Small intestine (tissue), 16 donors: ENCODE data around the gene VCL. TPM values are rescaled to one million over a fixed set of nuclear protein-coding genes. Genes with fewer than 3 reads are reported as not detected.
A peak's percentile ranks its signal among the peaks of the same experiment; 100 is the strongest.

Experiments
- DNase-seq, 2 donors: peaks; one replicate each; pipeline versions ENCODE4 v3.0.0 to v3.0.0-alpha.2; 2013
- FAIRE-seq: peaks from 2 replicates; lab custom pipeline; 2012; peaks lifted over from hg19 to GRCh38; lab: Jason Lieb, UNC
- H3K27ac ChIP-seq, 3 donors: one replicate each; pipeline ENCODE4 v1.5.1; 2013; ENCODE audit warnings: low read length in 2 of 3, mild to moderate bottlenecking in 2 of 3, control low read depth in 1 of 3, inconsistent platforms in 1 of 3, low read depth in 1 of 3, moderate library complexity in 1 of 3
- H3K27me3 ChIP-seq, 3 donors: one replicate each; pipeline ENCODE4 v1.6.1; 2013; ENCODE audit warnings: low read length in 3 of 3, inconsistent platforms in 1 of 3; ENCODE audit not compliant: control insufficient read depth in 3 of 3, insufficient read depth in 3 of 3
- H3K36me3 ChIP-seq, 3 donors: one replicate each; pipeline ENCODE4 v1.6.1; 2013; ENCODE audit warnings: low read length in 3 of 3, inconsistent platforms in 1 of 3, low read depth in 1 of 3, mild to moderate bottlenecking in 1 of 3, moderate library complexity in 1 of 3; ENCODE audit not compliant: control insufficient read depth in 3 of 3, insufficient read depth in 2 of 3
- H3K4me1 ChIP-seq, 3 donors: one replicate each; pipeline ENCODE4 v1.6.1; 2013; ENCODE audit warnings: low read length in 2 of 3, inconsistent platforms in 1 of 3, low read depth in 1 of 3, mild to moderate bottlenecking in 1 of 3, moderate library complexity in 1 of 3; ENCODE audit not compliant: control insufficient read depth in 3 of 3, insufficient read depth in 2 of 3
- H3K4me3 ChIP-seq, 3 donors: one replicate each; pipeline ENCODE4 v1.5.1; 2013; ENCODE audit warnings: low read length in 3 of 3, control low read depth in 1 of 3, inconsistent platforms in 1 of 3, low read depth in 1 of 3, mild to moderate bottlenecking in 1 of 3, moderate library complexity in 1 of 3
- H3K9me3 ChIP-seq, 2 donors: one replicate each; pipeline ENCODE4 v1.6.1; 2013; ENCODE audit warnings: low read depth in 1 of 2, low read length in 1 of 2; ENCODE audit not compliant: control insufficient read depth in 2 of 2, insufficient read depth in 1 of 2
- WGBS, 3 donors: extraction: QIAGEN DNeasy Blood & Tissue Kit; methylation state at CpG; one replicate each; pipeline ENCODE4 v1.1.7; 2013; 5-methylcytosine and 5-hydroxymethylcytosine counted together
- long read RNA-seq, 10 donors: transcript quantifications; one replicate each; lab custom pipeline, GENCODE V29; 2026
- polyA plus RNA-seq, 4 donors: library from polyadenylated mRNA; stranded (reverse) in 3 of 4; unstranded in 1 of 4; fragments of 200-250 nt in 3 of 4; fragments of 120-200 nt in 1 of 4; gene quantifications; one replicate each; pipeline versions ENCODE4 v1.2.1 to v1.2.3, GENCODE V29; 2013
- donor health status: healthy with polysubstance abuse.
- donor health status: control.
- donor health status: control.
- donor health status: Bipolar disorder and iron deficiency.
- donor health status: healthy.

VCL gene
- polyA plus RNA-seq = 10 to 100 TPM in 3 of 4 donors, 1 to 10 TPM in 1; 8.9 to 32.2 (median 20.9) TPM
- long read RNA-seq, donor 1, full-length matches to known transcripts = 6 of 25 reads
- long read RNA-seq, donor 1, partial matches to known transcripts = 0 of 25 reads
- long read RNA-seq, donor 1, other reads (novel, unspliced or antisense) = 19 of 25 reads
- long read RNA-seq, donor 2, full-length matches to known transcripts = 2 of 2 reads
- long read RNA-seq, donor 2, partial matches to known transcripts = 0 of 2 reads
- long read RNA-seq, donor 2, other reads (novel, unspliced or antisense) = 0 of 2 reads
- long read RNA-seq, donor 3, full-length matches to known transcripts = 4 of 76 reads
- long read RNA-seq, donor 3, partial matches to known transcripts = 72 of 76 reads
- long read RNA-seq, donor 3, other reads (novel, unspliced or antisense) = 0 of 76 reads
- long read RNA-seq, donor 4 = 0 reads
- long read RNA-seq, donor 5 = 0 reads
- long read RNA-seq, donor 6, full-length matches to known transcripts = 6 of 6 reads
- long read RNA-seq, donor 6, partial matches to known transcripts = 0 of 6 reads
- long read RNA-seq, donor 6, other reads (novel, unspliced or antisense) = 0 of 6 reads
- long read RNA-seq, donor 7 = 0 reads
- long read RNA-seq, donor 8, partial matches to known transcripts = 0 of 1 reads
- long read RNA-seq, donor 8, other reads (novel, unspliced or antisense) = 0 of 1 reads
- long read RNA-seq, donor 9, full-length matches to known transcripts = 1 of 1 reads
- long read RNA-seq, donor 9, partial matches to known transcripts = 0 of 1 reads
- long read RNA-seq, donor 9, other reads (novel, unspliced or antisense) = 0 of 1 reads
- long read RNA-seq, donor 10, full-length matches to known transcripts = 25 of 240 reads
- long read RNA-seq, donor 10, partial matches to known transcripts = 206 of 240 reads
- long read RNA-seq, donor 10, other reads (novel, unspliced or antisense) = 9 of 240 reads

DNA sequence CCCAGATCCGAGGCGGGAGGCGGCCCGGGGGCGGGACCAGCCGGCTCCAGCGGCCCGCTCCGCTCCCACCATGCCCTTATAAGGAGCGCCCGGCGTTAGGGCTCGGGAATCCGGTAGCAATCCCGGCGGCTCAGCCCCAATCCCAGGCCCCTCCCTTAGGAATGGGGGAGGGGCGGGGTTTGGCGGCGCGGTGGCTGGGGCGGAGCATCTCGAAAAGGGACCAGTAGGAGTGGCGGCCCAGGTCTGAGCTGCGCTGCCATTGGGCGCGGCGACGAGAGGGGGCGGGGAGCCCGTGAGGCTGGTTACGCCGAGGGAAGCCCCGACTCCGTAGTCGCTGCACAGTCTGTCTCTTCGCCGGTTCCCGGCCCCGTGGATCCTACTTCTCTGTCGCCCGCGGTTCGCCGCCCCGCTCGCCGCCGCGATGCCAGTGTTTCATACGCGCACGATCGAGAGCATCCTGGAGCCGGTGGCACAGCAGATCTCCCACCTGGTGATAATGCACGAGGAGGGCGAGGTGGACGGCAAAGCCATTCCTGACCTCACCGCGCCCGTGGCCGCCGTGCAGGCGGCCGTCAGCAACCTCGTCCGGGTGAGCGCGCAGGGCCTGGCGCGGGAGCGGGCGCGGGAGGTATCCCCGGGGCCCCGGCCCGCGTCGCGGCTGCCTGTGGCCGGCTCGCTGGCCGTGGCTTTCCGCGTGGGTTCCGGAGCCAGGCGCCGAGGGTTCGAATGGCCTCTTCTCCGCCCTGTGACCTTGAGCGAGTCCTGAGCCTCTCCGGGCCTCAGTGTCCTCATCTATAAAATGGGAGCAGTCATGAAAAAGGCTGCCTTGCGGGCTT, at the start of gene VCL:
Gene VCL (plus strand): TSS at position 330 of the 836 bp plus-strand sequence. CDS start 92 bp downstream, at position 422.
- WGBS, 3 donors = 0% methylated on average over 61 to 92 of the region's 92 CpGs
- DNase-seq (peak; percentile 98 to 99), FAIRE-seq (no peak)
- peaks cover 0 to 24% (median 6%) of the 10 kb centered on the region in 3 donors for H3K4me1 ChIP-seq
- peaks cover 0 to 4% (median 0%) of the 10 kb centered on the region in 3 donors for H3K36me3 ChIP-seq
- H3K27ac ChIP-seq = peak within 1 kb of the TSS; percentile 88 to 97 (median 94)
- H3K4me3 ChIP-seq = peak within 1 kb of the TSS; percentile 78 to 94 (median 84)
- no peaks in the 10 kb centered on the region for H3K27me3 ChIP-seq
- no peaks in the 10 kb centered on the region for H3K9me3 ChIP-seq

DNA sequence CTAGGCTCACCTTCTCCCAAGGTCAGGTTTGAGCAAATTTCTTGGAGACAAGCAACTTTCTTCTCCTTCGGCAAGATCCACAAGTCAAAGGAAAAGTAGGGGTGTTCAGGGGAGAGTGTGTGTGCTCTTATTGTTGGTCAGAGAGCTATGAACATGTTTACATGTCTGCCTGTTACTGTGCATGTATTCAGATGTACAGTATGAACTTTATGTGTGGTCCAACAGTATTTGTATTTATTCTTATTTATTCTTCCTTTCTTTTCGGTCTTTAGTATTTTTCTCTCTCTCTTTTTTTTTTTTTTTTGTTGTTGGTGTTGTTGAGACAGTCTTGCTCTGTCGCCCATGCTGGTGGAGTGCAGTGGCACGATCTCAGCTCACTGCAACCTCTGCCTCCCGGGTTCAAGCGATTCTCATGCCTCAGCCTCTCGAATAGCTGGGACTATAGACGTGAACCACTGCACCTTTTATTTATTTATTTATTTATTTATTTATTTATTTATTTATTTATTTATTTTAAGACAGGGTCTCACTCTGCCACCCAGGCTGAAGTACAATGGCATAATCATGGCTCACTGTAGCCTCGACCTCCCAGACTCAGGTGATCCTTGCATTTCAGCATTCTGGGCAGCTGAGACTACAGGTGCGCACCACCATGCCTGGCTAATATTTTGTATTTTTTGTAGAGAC, 48.8 kb upstream of the VCL start:
- Histone ChIP-seq H3K4me3 (no peak overlapping the region), H3K9me3 (peaks cover 0 to 6% of the 10 kb centered on the region in 2 donors), H3K27me3 (no peaks in the 10 kb centered on the region), H3K27ac (no peak overlapping the region), H3K4me1 (no peaks in the 10 kb centered on the region), H3K36me3 (no peaks in the 10 kb centered on the region)
- DNase-seq (no peak), FAIRE-seq (no peak)
- WGBS, 3 donors = 85 to 90% (median 90%) methylated on average over 10 of the region's 10 CpGs

DNA sequence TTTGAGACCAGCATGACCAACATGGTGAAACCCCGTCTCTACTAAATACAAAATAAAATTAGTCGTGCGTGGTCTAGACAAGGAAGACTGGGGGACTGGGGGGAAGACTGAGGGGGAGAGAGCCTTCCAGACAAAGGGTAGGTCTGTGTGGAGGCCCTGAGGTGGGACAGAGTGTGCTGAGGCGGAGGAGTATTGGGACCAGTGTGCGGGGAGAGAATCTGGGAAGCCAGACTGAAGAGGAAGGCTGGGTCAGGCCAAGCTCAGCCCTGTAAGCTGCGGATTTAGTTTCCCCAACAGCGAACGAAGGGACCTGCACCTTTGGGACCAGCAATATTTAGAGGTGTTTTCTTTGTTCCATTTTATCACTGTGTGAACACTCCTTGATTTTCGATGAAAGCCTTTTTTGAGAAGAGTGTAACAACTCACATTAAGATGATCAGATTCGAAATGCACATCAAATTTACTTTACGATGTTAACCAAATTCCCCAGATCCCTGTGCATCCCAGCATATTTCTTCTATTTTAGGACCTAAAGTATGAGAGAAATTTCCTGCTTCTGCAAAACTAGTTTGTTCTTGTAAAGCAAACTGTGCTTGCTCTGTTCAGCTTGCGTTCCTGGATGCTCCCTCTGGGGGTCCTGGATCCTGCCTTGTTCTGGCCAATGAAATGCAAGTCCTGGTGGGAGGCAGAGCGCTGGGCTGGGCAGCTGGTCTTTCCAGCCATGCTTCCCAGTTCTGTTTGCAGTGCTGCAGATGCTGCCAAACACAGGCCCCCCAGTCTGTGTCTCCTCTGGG, 47.6 kb upstream of the VCL start:
- WGBS, 3 donors = 80 to 93% (median 90%) methylated on average over 13 of the region's 13 CpGs

DNA sequence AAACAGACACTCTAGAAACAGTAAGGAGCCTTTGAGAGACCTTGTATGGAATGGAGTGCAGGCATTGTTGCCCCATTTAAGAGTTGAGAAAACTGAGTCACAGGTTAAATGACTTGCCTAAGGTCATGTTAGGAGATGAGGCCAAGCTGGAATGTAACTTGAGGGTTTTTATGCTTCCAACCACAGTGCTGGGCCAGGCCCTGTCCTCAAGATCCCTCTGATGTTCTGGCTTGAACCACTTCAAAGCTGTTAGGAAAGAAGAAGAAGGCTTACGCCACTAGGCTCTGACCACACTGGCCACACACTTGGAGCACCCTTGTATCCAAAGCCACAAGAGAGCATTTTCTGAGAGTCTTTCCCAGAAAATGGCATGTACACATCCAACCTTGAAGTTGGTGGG, 44.3 kb upstream of the VCL start:
- 81 to 100% (median 89%) methylated on average over 1 of the region's 1 CpG for WGBS, 3 donors
- Histone ChIP-seq H3K27me3 (no peaks in the 10 kb centered on the region), H3K27ac (no peak overlapping the region), H3K4me1 (peaks cover 0 to 14% (median 0%) of the 10 kb centered on the region in 3 donors), H3K36me3 (no peaks in the 10 kb centered on the region), H3K9me3 (no peaks in the 10 kb centered on the region), H3K4me3 (no peak overlapping the region)
- FAIRE-seq = no peak
- DNase-seq = no peak

More for the DNA sequence above, 47.6 kb upstream of the VCL start:
- Histone ChIP-seq H3K4me3 (no peak overlapping the region), H3K27ac (peak overlapping the region in 1 of 3 donors; percentile 11), H3K27me3 (no peaks in the 10 kb centered on the region), H3K9me3 (peaks cover 0 to 2% of the 10 kb centered on the region in 2 donors), H3K36me3 (no peaks in the 10 kb centered on the region), H3K4me1 (no peaks in the 10 kb centered on the region)
- FAIRE-seq (no peak), DNase-seq (no peak)

DNA sequence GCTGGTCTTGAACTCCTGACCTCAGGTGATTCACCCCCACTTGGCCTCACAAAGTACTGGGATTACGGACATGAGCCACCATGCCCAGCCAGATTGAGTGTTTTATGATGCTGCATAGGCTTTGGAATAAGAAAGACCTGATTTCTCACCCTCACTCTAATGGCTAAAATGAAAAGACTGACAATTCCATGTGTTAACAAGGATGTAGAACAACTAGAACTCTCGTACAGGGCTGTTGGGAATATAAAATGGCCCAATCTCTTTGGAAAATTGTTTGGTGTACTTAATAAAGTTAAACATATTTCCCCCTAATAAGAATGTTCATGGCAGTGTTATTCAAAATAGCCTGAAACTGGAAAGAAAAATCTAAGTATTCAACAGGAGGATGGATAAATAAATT, 43.2 kb upstream of the VCL start:
- DNase-seq = no peak
- FAIRE-seq = no peak
- Histone ChIP-seq H3K4me1 (peaks cover 0 to 14% (median 0%) of the 10 kb centered on the region in 3 donors), H3K36me3 (no peaks in the 10 kb centered on the region), H3K27ac (no peak overlapping the region), H3K27me3 (no peaks in the 10 kb centered on the region), H3K4me3 (no peak overlapping the region), H3K9me3 (no peaks in the 10 kb centered on the region)
- 97 to 100% (median 97%) methylated on average over 2 of the region's 2 CpGs for WGBS, 3 donors

DNA sequence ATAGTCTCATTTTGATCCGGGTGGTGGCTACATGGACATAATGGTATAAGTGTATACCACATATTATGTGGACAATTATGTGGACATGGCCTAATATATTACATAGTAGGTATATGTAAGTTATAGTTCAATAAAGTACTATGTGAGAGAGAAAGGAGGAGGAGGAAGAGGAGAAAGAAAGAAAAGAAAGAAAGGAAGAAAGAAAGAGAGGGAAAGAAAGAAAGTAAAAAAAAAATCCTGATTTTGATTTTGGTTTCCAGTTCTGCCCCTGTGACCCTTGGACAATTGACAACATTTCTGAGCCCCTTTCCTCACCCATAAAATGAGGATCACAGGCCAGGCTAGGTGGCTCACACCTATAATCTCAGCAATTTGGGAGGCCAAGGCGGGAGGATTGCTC, 42.2 kb upstream of the VCL start:
- FAIRE-seq (no peak), DNase-seq (no peak)
- no peak overlapping the region for H3K4me3 ChIP-seq
- no peaks in the 10 kb centered on the region for H3K27me3 ChIP-seq
- no peaks in the 10 kb centered on the region for H3K9me3 ChIP-seq
- 91 to 96% (median 95%) methylated on average over 2 of the region's 2 CpGs for WGBS, 3 donors
- peaks cover 0 to 14% (median 0%) of the 10 kb centered on the region in 3 donors for H3K4me1 ChIP-seq
- H3K27ac ChIP-seq = peak overlapping the region in 1 of 3 donors; percentile 67
- H3K36me3 ChIP-seq = no peaks in the 10 kb centered on the region
